HG03457 (cell line): Measurements from ENCODE around the gene ROBO4.

Source experiments
- ATAC-seq: cut with Tn5 transposase; IDR thresholded peaks from one replicate; pipeline ENCODE4 v1.9.1; 2021; ENCODE audit warnings: moderate number of reproducible peaks; ENCODE audit not compliant: unreplicated experiment

ROBO4 gene

DNA sequence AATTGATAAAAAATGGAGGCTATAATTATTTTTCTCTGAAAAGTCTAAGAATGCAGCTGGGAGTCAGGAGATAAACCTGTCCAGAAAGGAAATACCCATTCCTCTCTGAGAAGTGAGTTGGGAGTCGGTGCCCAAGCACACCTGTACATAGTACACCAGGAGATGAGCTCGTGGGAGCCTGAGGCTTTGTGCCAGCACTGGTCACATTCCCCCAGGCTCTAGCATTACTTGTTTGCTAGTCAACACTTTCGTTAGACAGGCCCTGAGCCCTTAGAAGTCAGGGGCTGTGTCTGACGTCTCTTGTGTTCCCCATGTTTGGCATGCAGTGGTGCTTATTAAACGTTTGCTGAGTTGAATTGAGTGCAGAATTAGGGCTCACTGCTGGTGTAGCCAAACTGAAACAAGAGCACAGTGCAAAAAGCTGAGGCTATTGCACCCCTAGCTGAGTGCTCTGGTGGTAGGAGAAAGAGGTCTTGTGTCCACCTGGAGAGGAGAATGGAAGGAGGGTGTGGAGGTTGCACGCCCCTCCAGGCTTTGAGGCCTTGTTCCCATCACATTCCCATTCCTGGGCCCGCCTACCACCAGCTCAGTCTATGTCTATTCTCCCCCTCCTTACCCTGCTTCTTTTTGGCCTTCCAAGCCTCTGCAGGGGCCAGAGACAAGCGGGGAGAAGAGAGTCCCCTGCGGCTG lies 6.8 kb downstream of the ROBO4 start:
- ATAC-seq, result no peak

- ATAC-seq, result no peak
Measured at GRCh38 chr11:124890151-124890550, 7.5 kb downstream of the ROBO4 start.

DNA sequence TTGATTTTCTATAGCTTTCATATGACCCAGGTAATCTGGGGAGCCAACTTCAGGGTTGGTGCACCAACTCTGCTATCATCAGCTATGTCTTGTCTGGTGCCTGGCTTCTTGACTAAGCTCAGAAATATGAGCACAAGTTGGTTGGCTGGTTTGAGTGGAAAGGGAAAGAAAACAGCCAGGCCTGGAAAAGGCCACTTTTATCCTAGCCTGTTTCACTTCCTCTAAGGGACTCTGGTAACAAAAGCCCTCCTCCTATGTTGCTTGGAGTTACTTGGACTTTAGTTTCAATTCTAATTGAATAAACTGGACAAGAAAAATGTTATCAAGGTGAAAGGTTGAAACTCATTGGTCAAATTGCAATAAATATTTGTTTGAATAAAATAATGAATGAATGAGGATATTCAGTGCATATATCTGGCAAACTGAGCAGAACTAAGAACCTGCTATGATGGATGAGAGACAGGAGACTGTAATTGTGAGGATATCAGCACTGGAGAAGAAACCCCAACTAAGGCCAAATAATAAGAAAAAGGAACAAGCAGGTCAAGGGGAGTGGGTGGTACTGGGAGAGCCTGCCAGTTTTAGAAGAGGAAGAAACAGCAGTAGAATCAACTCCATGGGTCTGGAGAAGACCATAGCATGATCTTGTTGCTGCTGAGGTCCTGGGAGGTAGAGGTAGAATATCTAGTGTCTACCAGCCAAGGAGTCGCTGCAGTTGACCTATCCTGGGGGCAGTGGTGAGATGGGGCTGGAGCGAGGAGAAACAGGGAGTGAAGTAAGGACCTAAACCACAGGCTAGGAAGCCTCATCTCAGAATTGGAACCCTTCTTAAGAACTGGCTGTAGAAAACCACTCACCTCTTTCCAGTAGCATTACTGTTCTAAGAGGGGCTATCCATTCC lies 8.2 kb downstream of the ROBO4 start:
- ATAC-seq, result no peak

GRCh38 chr11:124887667-124888013 lies 10.0 kb downstream of the ROBO4 start:
- ATAC-seq, result no peak

GRCh38 chr11:124886978-124887666 lies 10.5 kb downstream of the ROBO4 start:
- no peak for ATAC-seq

- ATAC-seq, result no peak
Measured at GRCh38 chr11:124886476-124886875, 11.2 kb downstream of the ROBO4 start.

DNA sequence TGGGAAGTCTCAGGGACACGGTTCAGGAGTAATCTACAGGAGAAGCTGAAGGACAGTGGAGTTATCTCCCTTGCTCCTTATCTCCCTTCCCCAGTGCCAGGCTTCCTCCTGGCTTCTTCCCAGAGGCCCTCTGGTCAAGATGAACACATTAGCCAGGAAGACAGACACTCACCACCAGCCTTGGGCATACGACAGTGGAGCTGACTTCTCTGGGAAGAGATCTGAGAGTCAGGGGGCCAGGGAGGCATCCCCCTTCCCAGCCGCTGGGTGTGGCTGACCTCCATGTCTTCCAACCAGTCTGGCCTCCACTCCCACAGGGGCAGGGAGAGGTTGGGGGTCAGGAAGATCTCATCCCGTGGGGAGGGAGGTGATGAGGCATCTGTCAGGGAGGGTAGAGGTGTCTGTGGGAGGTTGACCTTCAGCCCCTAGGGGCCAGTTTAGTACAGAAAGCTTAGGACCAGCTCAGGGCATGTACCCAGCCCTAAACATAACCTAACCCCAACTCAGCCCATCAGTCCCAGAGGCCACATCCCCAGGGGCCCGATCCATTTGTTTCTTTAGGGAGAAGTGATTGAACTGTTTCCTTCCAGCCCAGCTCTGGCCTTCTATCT lies 12.7 kb downstream of the ROBO4 start:
- ATAC-seq, result no peak

DNA sequence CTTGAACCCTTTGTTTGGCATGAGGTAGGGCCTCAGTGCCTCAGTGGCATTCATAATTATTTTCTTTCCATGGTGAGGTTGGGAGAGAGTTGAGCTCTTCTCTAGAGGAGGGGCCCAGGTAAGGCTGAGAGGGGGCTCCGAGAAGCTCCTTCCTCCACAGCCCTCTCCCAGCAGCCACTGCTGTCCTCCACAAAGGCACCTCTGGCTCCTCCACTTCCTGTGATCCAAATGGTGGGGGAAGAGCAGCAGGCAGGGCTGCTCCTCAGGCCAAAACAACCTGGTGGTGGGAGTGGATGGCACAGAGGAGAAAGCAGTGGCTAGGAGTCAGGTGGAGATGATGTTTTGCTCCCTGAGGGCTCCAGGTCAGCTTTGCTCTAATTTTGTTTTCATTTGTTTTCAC lies 13.3 kb downstream of the ROBO4 start:
- ATAC-seq, result no peak

DNA sequence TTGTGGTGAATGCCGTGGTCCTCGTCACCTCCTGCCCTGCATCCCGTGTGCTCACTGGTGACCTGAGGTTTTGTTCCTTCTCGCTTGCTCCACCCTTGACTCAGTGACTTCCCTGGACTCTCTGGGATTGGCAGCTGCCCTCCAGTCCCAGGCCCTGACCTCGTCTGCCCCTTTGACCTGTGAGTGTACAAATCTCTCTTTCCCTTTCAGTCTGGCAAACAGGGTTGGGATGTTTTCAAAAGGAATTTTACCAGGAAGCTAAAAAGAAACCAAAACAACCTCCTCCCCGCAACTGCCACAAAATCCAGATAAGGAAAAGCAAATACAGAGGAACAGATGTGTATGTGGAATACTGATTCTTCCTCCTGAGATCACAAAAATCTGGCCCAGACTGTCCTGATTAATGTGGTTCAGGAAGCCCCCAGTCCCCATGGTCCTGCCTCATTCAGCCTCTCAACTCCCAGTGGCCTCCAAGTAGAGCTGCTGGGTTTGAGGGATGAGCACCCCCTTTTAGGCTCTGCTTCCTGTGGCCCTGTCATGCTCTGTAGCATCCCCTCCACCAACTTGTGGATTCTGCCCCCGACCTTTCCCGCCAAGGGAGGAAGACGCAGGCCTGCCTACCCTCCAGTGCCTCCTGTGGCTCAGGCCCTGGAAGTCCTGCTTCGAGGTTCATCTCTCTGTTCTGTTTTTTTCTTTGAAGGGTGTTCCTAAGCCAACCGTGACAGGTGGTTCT lies 15.2 kb downstream of the ROBO4 start:
- ATAC-seq, result no peak

GRCh38 chr11:124880958-124881357 lies 16.7 kb downstream of the ROBO4 start:
- no peak for ATAC-seq

GRCh38 chr11:124880290-124880611 lies 17.4 kb downstream of the ROBO4 start:
- no peak for ATAC-seq

- ATAC-seq, result no peak
Measured at GRCh38 chr11:124879493-124880289, 18.0 kb downstream of the ROBO4 start.

GRCh38 chr11:124878759-124879492 lies 18.7 kb downstream of the ROBO4 start:
- no peak for ATAC-seq

DNA sequence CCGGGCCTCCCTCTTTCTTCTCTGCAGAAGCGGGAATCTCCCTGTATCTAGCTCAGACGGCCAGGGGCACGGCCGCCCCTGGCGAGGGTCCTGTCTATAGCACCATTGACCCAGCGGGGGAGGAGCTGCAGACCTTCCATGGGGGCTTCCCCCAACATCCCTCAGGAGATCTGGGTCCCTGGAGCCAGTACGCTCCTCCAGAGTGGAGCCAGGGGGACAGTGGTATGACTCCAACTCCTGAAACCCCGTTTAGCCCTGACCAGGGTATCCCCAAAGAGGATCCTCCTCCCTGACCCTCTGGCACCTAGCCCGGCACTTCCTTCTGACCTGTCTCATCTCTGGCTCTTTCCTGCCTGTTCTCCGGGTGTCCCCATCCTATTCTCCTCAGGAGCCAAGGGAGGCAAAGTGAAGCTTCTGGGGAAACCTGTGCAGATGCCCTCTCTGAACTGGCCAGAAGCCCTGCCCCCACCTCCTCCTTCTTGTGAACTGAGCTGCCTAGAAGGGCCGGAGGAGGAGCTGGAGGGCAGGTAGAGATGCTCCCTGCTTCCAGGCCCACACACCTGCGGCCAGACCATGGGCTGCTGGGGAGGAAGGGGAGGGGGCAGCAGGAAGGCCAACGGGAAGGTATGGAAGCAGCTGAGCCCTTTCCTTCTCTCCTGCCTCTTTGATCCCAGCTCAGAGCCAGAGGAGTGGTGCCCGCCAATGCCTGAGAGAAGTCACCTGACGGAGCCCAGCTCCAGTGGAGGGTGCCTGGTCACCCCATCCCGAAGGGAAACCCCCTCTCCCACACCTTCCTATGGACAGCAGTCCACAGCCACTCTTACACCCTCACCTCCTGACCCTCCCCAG lies 19.5 kb downstream of the ROBO4 start:
- ATAC-seq, result no peak

DNA sequence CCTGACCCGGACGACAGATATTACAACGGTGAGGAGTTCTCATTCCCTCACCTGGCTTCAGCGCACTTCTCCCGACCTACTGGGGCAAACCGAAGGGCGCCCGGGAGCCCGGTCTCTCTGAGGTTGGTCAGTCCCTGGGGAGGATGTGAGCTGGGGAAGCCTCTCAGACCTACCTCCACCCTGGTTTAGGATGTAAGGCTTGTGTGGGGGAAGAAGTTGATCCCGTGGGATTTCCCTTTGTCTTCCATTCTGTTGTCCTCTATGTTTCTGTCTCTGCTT lies 20.1 kb downstream of the ROBO4 start:
- no peak for ATAC-seq

- ATAC-seq, result no peak
Measured at GRCh38 chr11:124876818-124877630, 20.6 kb downstream of the ROBO4 start.

DNA sequence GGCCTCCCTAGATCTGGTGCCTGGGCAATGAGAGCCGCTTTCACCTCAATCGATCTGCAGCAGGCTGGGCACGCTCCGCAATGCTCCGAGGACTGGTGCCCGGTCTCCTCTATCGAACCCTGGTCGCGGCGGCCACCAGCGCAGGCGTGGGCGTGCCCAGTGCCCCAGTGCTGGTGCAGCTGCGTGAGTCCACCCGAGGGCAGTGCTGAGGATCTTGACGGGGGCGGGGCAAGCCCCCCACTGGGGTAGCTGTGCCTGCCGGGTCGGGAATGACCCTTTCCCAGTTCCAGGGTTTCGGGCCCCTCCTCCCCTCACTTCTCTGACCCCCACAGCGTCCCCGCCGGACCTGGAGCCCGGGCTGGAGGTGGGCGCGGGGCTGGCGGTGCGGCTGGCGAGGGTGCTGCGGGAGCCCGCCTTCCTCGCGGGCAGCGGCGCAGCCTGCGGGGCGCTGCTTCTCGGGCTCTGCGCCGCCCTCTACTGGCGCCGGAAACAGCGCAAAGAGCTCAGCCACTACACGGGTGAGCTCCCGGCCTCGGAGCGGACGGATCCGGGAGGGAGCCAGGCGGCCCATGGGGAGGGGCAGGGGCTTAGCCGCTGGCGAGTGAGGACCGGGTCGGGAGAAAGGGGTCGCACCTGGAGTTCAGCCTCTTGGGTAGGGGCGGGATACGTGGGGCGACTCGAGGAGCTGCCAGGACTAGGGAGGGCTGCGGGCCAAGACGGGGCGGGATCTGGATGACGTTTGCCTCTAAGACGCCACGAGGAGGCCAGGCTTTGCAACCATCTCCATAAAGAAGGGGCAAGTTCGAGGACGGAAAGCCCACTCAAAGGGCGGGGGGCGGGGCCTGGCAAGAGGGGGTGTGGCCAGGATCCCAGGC lies 21.5 kb downstream of the ROBO4 start:
- ATAC-seq, result peak; percentile 87
